ENCODE measurements around the gene TMSB15C.

The TMSB15C gene

DNA sequence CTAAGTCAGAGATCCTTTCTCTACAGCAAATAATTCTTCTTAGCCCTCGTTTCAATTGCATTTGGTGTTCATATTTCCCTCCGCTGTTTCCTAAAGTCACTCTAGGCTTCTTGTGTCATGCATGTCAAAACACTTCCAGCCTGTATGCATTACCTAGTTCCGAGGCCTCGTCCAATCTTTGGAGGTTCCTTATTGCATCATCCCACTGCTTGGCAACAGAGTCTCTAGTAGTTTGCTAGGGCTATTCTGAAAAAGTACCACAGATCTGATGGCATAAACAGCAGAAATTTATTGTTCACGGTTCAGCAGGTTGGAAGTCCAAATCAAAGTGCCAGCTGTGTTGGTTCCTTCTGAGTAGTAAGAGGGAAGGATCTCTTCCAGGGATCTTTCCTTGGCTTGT, 30.4 kb downstream of the TMSB15C start:
- no peak for DNase-seq (ENCODE audit: low spot score)

DNA sequence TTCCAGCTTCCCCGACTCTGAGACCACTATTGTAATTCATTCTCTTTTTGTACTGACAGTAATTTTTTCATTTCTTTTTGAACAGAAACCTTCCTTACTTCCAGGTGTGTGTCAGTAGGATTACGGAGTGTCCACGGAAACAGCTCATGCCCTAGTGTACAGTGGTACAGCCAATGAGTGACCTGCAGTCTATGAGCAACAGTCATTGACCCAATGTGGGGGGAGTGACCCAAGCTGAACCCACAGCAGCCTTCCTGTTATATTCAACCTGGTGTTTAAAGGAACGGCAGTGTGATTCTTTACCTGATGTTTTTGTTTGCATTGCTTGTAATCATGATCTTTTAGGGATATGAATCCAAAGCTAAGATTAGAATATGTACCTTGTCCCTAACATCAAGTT, 35.0 kb downstream of the TMSB15C start:
- no peak for DNase-seq (ENCODE audit: low spot score)

DNA sequence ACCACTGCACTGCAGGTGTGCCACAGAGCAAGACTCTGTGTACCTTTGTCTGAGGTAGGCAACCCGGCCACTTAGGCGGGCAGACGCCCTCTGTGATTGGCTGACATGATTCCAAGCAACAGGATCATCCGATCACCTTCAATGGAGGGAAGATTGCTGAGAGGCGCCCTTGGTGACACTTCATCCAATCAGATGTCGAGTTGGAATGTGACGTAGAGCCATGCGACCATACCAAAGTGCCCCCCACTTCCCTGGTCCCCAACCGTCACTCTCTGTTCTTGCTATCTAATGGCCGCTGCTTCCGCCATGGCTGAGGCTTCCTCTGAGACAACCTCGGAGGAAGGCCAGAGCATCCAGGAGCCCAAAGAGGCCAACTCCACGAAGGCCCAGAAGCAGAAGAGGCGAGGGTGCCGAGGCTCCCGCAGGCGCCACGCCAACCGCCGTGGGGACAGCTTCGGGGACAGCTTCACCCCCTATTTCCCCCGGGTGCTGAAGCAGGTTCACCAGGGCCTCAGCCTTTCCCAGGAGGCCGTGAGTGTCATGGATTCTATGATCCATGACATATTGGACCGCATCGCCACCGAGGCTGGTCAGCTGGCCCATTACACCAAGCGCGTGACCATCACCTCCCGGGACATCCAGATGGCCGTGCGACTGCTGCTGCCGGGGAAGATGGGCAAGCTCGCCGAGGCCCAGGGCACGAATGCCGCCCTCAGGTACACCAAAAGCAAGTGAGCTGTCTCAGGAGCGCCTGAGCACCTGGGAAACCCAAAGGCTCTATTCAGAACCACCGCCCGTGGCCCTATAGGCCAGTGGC, 36.1 kb downstream of the TMSB15C start, which contains the start of gene H2BW2:
H2BW2 (plus strand) TSS at position 268 of the 817 bp plus-strand sequence; CDS start at position 307, 39 bp downstream.
- DNase-seq (ENCODE audit: low spot score) = no peak
